ENCODE measurements around the gene BCAR1.

DNA sequence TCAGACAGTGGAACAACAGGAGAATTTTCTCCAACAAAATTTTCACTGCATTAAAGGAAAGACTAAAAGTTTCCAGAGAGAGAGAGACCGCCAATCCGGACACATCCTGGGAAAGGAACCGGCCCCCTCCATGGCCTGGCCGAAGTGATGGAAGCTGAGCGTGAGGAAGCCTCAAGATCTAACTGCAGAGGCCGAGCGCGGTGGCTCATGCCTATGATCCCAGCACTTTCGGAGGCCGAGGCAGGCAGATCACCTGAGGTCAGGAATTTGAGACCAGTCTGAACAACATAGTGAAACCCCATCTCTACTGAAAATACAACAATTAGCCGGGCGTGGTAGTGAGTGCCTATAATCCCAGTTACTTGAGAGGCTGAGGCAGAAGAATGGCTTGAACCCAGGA is 48.3 kb downstream of the BCAR1 start:
- TF ChIP-seq POLR2A (IDR thresholded peaks at IDR 0.05): no peak
- TF ChIP-seq, protein P1, sequence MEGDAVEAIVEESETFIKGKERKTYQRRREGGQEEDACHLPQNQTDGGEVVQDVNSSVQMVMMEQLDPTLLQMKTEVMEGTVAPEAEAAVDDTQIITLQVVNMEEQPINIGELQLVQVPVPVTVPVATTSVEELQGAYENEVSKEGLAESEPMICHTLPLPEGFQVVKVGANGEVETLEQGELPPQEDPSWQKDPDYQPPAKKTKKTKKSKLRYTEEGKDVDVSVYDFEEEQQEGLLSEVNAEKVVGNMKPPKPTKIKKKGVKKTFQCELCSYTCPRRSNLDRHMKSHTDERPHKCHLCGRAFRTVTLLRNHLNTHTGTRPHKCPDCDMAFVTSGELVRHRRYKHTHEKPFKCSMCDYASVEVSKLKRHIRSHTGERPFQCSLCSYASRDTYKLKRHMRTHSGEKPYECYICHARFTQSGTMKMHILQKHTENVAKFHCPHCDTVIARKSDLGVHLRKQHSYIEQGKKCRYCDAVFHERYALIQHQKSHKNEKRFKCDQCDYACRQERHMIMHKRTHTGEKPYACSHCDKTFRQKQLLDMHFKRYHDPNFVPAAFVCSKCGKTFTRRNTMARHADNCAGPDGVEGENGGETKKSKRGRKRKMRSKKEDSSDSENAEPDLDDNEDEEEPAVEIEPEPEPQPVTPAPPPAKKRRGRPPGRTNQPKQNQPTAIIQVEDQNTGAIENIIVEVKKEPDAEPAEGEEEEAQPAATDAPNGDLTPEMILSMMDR (IDR thresholded peaks at IDR 0.05): no peak
